GM20000 (cell line): Measurements from ENCODE around the gene FYB2.

Experiments used
- DNase-seq: peaks from one replicate; pipeline ENCODE4 v3.0.0; 2012; ENCODE audit warnings: low spot score
- TF ChIP-seq, protein P1 (sequence below): IDR thresholded peaks from 2 replicates; pipeline ENCODE4 v1.5.1; 2012; ENCODE audit warnings: mild to moderate bottlenecking, control low read depth; ENCODE audit errors: extremely low read depth, missing control alignments

The FYB2 gene

DNA sequence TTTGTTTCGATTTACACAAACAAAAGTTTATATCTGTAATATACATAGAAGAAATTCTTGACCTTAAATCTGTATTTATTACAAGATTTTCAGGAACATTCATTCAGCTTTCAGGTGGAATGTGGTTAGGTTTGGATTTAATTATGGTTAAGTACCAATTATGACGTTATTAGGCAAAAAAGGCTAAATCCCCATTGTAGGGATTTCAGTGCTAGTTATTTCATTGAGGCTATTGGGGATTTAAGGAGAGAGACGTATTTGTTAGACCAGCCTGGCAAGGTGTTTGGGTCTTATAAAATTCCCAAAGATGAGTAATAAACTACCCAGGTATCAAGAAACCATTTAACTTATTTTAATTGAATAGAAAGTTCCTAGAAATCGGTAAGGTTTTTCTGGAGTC lies 148.1 kb downstream of the FYB2 start:
- TF ChIP-seq, protein P1, sequence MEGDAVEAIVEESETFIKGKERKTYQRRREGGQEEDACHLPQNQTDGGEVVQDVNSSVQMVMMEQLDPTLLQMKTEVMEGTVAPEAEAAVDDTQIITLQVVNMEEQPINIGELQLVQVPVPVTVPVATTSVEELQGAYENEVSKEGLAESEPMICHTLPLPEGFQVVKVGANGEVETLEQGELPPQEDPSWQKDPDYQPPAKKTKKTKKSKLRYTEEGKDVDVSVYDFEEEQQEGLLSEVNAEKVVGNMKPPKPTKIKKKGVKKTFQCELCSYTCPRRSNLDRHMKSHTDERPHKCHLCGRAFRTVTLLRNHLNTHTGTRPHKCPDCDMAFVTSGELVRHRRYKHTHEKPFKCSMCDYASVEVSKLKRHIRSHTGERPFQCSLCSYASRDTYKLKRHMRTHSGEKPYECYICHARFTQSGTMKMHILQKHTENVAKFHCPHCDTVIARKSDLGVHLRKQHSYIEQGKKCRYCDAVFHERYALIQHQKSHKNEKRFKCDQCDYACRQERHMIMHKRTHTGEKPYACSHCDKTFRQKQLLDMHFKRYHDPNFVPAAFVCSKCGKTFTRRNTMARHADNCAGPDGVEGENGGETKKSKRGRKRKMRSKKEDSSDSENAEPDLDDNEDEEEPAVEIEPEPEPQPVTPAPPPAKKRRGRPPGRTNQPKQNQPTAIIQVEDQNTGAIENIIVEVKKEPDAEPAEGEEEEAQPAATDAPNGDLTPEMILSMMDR, result no peak
- no peak for DNase-seq

DNA sequence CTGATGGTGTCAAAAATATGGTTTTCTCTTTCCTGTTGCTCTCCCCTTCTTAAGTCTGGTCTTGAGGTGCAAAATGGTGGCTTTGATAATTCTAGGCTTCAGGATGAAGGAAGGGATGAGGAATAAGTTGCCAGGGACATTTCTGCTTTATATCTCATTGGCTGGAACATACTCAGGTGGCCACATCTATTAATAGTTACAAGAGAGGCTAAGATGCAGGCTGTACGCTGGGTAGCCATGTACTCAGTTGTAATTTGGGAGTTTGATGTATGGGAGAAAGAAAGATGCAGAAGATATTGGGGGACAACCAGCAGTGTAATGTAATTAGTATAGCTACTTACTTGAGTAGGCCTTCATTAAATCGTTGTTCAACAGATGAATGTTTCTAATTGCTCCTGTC lies 148.9 kb downstream of the FYB2 start:
- TF ChIP-seq, protein P1, result no peak
- DNase-seq, result no peak
